Ishikawa (cell line): ENCODE measurements around the gene OR5AS1.

Experiments
- CEBPB ChIP-seq: IDR thresholded peaks from 2 replicates; pipeline ENCODE4 v1.6.1; 2012
- CREB1 ChIP-seq: IDR thresholded peaks from 2 replicates; pipeline ENCODE4 v1.6.1; 2012; ENCODE audit warnings: low read depth
- EGR1 ChIP-seq: IDR thresholded peaks from 2 replicates; pipeline ENCODE4 v1.6.1; 2012
- EP300 ChIP-seq: IDR thresholded peaks from 2 replicates; pipeline ENCODE4 v1.6.1; 2012; ENCODE audit warnings: borderline replicate concordance
- FOXM1 ChIP-seq: IDR thresholded peaks from 2 replicates; pipeline ENCODE4 v1.6.1; 2012; ENCODE audit warnings: low read depth, borderline replicate concordance
- NFIC ChIP-seq: IDR thresholded peaks from 2 replicates; pipeline ENCODE4 v1.6.1; 2012
- RAD21 ChIP-seq: IDR thresholded peaks from 2 replicates; pipeline ENCODE4 v1.6.1; 2012; ENCODE audit warnings: low read depth
- TAF1 ChIP-seq: IDR thresholded peaks from 2 replicates; pipeline ENCODE4 v1.6.1; 2012; ENCODE audit warnings: low read depth, mild to moderate bottlenecking
- TCF12 ChIP-seq: IDR thresholded peaks from 2 replicates; pipeline ENCODE4 v1.6.1; 2012; ENCODE audit warnings: low read depth
- TEAD4 ChIP-seq: IDR thresholded peaks from 2 replicates; pipeline ENCODE4 v1.6.1; 2012
- YY1 ChIP-seq: IDR thresholded peaks from 2 replicates; pipeline ENCODE4 v1.6.1; 2012; ENCODE audit warnings: low read depth
- ZBTB7A ChIP-seq: IDR thresholded peaks from 2 replicates; pipeline ENCODE4 v1.6.1; 2012; ENCODE audit warnings: low read depth
- TF ChIP-seq, protein P1 (sequence below): IDR thresholded peaks from 2 replicates; pipeline ENCODE4 v1.6.1; 2012; ENCODE audit warnings: low read depth, mild to moderate bottlenecking
- TF ChIP-seq, protein P2 (sequence below): IDR thresholded peaks from 2 replicates; pipeline ENCODE4 v1.6.1; 2012
- TF ChIP-seq, protein P3 (sequence below): IDR thresholded peaks from 2 replicates; pipeline ENCODE4 v1.6.1; 2012

The OR5AS1 gene

DNA sequence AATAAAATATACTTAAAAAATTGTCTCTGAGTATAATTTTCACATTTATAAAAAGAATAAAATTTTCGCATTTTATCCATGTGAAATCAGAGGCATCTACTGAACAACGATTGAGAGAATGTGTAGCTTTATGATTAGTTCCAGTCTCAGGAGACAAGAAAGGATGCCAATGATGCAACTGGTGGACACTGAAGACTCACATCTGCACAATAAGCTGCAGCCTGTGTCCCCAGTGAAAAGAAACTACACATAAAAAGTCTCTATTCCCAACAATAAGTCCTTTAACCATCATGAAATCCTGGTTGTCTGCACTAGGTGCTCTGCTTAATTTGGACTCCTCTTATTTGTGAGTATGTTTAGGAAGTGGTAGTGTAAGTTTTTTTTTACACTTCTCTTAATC, 22.0 kb downstream of the OR5AS1 start:
- no peak for TF ChIP-seq TAF1
- no peak for TF ChIP-seq CEBPB
- TF ChIP-seq TCF12, result no peak
- no peak for TF ChIP-seq RAD21
- TF ChIP-seq FOXM1, result no peak
- TF ChIP-seq EGR1, result no peak
- TF ChIP-seq, protein P1, sequence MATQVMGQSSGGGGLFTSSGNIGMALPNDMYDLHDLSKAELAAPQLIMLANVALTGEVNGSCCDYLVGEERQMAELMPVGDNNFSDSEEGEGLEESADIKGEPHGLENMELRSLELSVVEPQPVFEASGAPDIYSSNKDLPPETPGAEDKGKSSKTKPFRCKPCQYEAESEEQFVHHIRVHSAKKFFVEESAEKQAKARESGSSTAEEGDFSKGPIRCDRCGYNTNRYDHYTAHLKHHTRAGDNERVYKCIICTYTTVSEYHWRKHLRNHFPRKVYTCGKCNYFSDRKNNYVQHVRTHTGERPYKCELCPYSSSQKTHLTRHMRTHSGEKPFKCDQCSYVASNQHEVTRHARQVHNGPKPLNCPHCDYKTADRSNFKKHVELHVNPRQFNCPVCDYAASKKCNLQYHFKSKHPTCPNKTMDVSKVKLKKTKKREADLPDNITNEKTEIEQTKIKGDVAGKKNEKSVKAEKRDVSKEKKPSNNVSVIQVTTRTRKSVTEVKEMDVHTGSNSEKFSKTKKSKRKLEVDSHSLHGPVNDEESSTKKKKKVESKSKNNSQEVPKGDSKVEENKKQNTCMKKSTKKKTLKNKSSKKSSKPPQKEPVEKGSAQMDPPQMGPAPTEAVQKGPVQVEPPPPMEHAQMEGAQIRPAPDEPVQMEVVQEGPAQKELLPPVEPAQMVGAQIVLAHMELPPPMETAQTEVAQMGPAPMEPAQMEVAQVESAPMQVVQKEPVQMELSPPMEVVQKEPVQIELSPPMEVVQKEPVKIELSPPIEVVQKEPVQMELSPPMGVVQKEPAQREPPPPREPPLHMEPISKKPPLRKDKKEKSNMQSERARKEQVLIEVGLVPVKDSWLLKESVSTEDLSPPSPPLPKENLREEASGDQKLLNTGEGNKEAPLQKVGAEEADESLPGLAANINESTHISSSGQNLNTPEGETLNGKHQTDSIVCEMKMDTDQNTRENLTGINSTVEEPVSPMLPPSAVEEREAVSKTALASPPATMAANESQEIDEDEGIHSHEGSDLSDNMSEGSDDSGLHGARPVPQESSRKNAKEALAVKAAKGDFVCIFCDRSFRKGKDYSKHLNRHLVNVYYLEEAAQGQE, result no peak
- TF ChIP-seq, protein P2, sequence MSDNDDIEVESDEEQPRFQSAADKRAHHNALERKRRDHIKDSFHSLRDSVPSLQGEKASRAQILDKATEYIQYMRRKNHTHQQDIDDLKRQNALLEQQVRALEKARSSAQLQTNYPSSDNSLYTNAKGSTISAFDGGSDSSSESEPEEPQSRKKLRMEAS, result no peak
- TF ChIP-seq, protein P3, sequence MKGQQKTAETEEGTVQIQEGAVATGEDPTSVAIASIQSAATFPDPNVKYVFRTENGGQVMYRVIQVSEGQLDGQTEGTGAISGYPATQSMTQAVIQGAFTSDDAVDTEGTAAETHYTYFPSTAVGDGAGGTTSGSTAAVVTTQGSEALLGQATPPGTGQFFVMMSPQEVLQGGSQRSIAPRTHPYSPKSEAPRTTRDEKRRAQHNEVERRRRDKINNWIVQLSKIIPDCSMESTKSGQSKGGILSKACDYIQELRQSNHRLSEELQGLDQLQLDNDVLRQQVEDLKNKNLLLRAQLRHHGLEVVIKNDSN, result no peak
- TF ChIP-seq NFIC, result no peak
- TF ChIP-seq TEAD4, result no peak
- TF ChIP-seq EP300, result no peak

DNA sequence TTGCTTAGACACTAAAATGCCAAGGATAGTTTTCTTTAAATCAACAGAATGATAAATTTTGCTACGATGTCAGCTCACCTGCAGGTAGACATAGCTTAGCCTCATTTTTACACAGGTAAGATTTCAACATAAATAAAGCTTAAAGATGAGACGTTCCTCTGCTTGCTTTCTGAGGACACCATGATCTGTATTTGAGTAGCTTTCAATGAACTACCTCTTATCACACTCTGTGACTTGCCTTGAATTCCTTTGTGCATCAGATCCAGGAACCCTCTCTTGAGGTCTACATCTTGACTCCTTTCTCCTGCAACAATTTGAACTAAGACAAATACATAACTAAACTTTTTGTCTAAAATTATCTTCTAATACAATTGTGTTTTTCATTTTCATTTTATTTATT, 39.5 kb downstream of the OR5AS1 start:
- no peak for TF ChIP-seq CEBPB
- TF ChIP-seq EP300, result no peak
- TF ChIP-seq TCF12, result no peak
- TF ChIP-seq YY1, result no peak
- no peak for TF ChIP-seq TAF1
- TF ChIP-seq TEAD4, result no peak
- no peak for TF ChIP-seq EGR1
- TF ChIP-seq, protein P1, result no peak
- TF ChIP-seq FOXM1, result no peak
- no peak for TF ChIP-seq CREB1
- no peak for TF ChIP-seq NFIC
- TF ChIP-seq ZBTB7A, result no peak
- TF ChIP-seq, protein P3, result no peak
- TF ChIP-seq RAD21, result no peak
- TF ChIP-seq, protein P2, result no peak
